WI38 (cell line): Measurements from ENCODE around the gene ARID1B.

Experiments used
- H3K4me3 ChIP-seq: 2 replicates; pipeline ENCODE4 v1.5.1; 2011; ENCODE audit warnings: low read depth, mild to moderate bottlenecking, control low read depth, low read length
- TF ChIP-seq, protein P1 (sequence below): IDR thresholded peaks from 2 replicates; pipeline ENCODE4 v1.5.1; 2012; ENCODE audit warnings: low read depth, mild to moderate bottlenecking, control low read depth, low read length

Gene ARID1B

GRCh38 chr6:156848533-156848932 is 71.4 kb downstream of the ARID1B start:
- no peak overlapping the region for H3K4me3 ChIP-seq
- TF ChIP-seq, protein P1, sequence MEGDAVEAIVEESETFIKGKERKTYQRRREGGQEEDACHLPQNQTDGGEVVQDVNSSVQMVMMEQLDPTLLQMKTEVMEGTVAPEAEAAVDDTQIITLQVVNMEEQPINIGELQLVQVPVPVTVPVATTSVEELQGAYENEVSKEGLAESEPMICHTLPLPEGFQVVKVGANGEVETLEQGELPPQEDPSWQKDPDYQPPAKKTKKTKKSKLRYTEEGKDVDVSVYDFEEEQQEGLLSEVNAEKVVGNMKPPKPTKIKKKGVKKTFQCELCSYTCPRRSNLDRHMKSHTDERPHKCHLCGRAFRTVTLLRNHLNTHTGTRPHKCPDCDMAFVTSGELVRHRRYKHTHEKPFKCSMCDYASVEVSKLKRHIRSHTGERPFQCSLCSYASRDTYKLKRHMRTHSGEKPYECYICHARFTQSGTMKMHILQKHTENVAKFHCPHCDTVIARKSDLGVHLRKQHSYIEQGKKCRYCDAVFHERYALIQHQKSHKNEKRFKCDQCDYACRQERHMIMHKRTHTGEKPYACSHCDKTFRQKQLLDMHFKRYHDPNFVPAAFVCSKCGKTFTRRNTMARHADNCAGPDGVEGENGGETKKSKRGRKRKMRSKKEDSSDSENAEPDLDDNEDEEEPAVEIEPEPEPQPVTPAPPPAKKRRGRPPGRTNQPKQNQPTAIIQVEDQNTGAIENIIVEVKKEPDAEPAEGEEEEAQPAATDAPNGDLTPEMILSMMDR, result no peak

GRCh38 chr6:156849806-156850205 is 72.6 kb downstream of the ARID1B start:
- TF ChIP-seq, protein P1, result no peak
- H3K4me3 ChIP-seq, result no peak overlapping the region

DNA sequence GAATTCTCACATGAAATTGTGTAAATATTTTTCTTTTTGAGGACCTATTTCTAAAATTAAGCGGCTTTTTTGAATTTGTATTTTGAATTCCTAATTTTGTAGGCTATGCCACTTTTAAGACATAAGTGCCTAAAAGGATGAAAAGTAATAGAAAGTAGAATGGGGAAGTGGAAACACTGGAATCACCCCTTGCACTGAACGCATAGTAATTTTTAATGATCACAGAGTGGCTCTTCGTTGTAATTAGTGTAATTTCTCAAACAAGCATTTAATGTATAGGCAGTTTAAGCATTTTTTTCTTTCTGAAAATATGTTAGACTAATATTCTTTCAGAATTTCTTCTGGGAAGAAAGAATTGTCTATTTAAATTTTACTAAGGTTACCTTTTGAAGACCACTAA is 73.2 kb downstream of the ARID1B start:
- H3K4me3 ChIP-seq, result no peak overlapping the region
- TF ChIP-seq, protein P1, result no peak

- TF ChIP-seq, protein P1, result no peak
- no peak overlapping the region for H3K4me3 ChIP-seq
Measured at GRCh38 chr6:156851454-156851921, 74.3 kb downstream of the ARID1B start.

GRCh38 chr6:156852147-156852857 is 75.1 kb downstream of the ARID1B start:
- no peak overlapping the region for H3K4me3 ChIP-seq
- TF ChIP-seq, protein P1, result no peak

GRCh38 chr6:156852858-156853216 is 75.7 kb downstream of the ARID1B start:
- TF ChIP-seq, protein P1, result no peak
- H3K4me3 ChIP-seq, result no peak overlapping the region

GRCh38 chr6:156853733-156854132 is 76.6 kb downstream of the ARID1B start:
- TF ChIP-seq, protein P1, result no peak
- H3K4me3 ChIP-seq, result no peak overlapping the region
